Spleen (tissue), 7 donors: ENCODE measurements around the gene PELI2.

Experiments
- CTCF ChIP-seq, 11 experiments: fragments of 200-600 bp in 7 of 11; fragments of 450-650 bp in 4 of 11; sonication (generic) in 4 of 11; IDR thresholded peaks in 8 of 11; conservative IDR thresholded peaks in 3 of 11; 1 replicate in 7 of 11; 2 replicates in 4 of 11; pipeline versions ENCODE4 v1.4.0 to v1.8.0; 2016 to 2021; ENCODE audit warnings: antibody characterized with exemption in 11 of 11, inconsistent platforms in 4 of 11, mild to moderate bottlenecking in 1 of 11
- POLR2A ChIP-seq, 3 donors: fragments of 450-650 bp; IDR thresholded peaks; one replicate each; pipeline ENCODE4 v1.5.1; 2017; ENCODE audit warnings: antibody characterized with exemption in 3 of 3, mild to moderate bottlenecking in 1 of 3
- POLR2AphosphoS5 ChIP-seq, 3 donors: sonication (generic); formaldehyde crosslinking; IDR thresholded peaks; one replicate each; pipeline ENCODE4 v1.5.1; 2017; ENCODE audit warnings: antibody characterized with exemption in 3 of 3
- donor health status: DM: no; HTN: no; CAD: no; lungs with moderate emphysema.
- donor health status: DM: no; HTN: no; CAD: no.
- donor health status: DM: no; HTN: no; CAD: no.

GRCh38 chr14:56247495-56248200 lies 129.4 kb downstream of the PELI2 start:
- TF ChIP-seq POLR2A (IDR thresholded peaks at IDR 0.05), result no peak
- no peak for TF ChIP-seq CTCF (IDR thresholded peaks at IDR 0.05 in 8 of 11, conservative IDR thresholded peaks at IDR 0.05 in 3 of 11)
- TF ChIP-seq POLR2AphosphoS5 (IDR thresholded peaks at IDR 0.05), result no peak
